Measurements from ENCODE around the gene TENT5C.

- TF ChIP-seq NFXL1 (IDR thresholded peaks at IDR 0.05; ENCODE audit: borderline replicate concordance) = no peak
- no peak for TF ChIP-seq EED (IDR thresholded peaks at IDR 0.05; ENCODE audit: low read depth)
- TF ChIP-seq ESRRA (IDR thresholded peaks at IDR 0.05; ENCODE audit: low read length) = no peak
- no peak for TF ChIP-seq GABPA (IDR thresholded peaks at IDR 0.05; ENCODE audit: low read depth)
- TF ChIP-seq IKZF1 (conservative IDR thresholded peaks at IDR 0.05) = no peak
- no peak for TF ChIP-seq ZSCAN29 (IDR thresholded peaks at IDR 0.05)
- no peak for TF ChIP-seq HDAC6 (IDR thresholded peaks at IDR 0.05; ENCODE audit: unreplicated experiment)
- TF ChIP-seq REST (IDR thresholded peaks at IDR 0.05; ENCODE audit: low read depth, low read length) = no peak
- no peak for TF ChIP-seq NBN (IDR thresholded peaks at IDR 0.05)
- no peak for TF ChIP-seq EGR1 (IDR thresholded peaks at IDR 0.05; ENCODE audit: borderline replicate concordance in 1 of 2, low read depth in 2 of 2, low read length in 2 of 2)
Observed at GRCh38 chr1:117651616-117652015, 45.8 kb downstream of the TENT5C start.

Measured in GM12878 (cell line).